Spleen (tissue), 11 donors: ENCODE measurements around the gene RDH8. TPM values are rescaled to one million over a fixed set of nuclear protein-coding genes. Genes with fewer than 3 reads are reported as not detected.

ENCODE experiments used
- DNase-seq: peaks from one replicate; pipeline ENCODE4 v3.0.0-alpha.2; 2020
- H3K27ac ChIP-seq, 8 donors: fragments of 200-600 bp; sonication (generic) in 7 of 8; 1 replicate in 4 of 8; 2 replicates in 4 of 8; pipeline versions ENCODE4 v1.5.0 to v1.8.0; 2016 to 2021; ENCODE audit warnings: inconsistent platforms in 4 of 8, mild to moderate bottlenecking in 4 of 8, moderate library complexity in 1 of 8
- H3K27me3 ChIP-seq, 7 donors: fragments of 200-600 bp; sonication (generic) in 6 of 7; replicated peaks in 1 of 7; 1 replicate in 4 of 7; 2 replicates in 3 of 7; pipeline versions ENCODE4 v1.5.0 to v1.8.0; 2016 to 2021; ENCODE audit warnings: inconsistent platforms in 3 of 7, mild to moderate bottlenecking in 1 of 7
- H3K36me3 ChIP-seq, 6 donors: fragments of 200-600 bp; sonication (generic) in 5 of 6; 1 replicate in 4 of 6; 2 replicates in 2 of 6; pipeline versions ENCODE4 v1.5.0 to v1.8.0; 2016 to 2021; ENCODE audit warnings: inconsistent platforms in 2 of 6
- H3K4me1 ChIP-seq, 6 donors: fragments of 200-600 bp; sonication (generic) in 5 of 6; 1 replicate in 3 of 6; 2 replicates in 3 of 6; pipeline versions ENCODE4 v1.5.0 to v1.8.0; 2016 to 2021; ENCODE audit warnings: inconsistent platforms in 3 of 6
- H3K4me3 ChIP-seq, 8 donors: fragments of 200-600 bp; sonication (generic) in 7 of 8; 1 replicate in 4 of 8; 2 replicates in 4 of 8; pipeline versions ENCODE4 v1.5.0 to v1.8.0; 2016 to 2021; ENCODE audit warnings: inconsistent platforms in 4 of 8, mild to moderate bottlenecking in 4 of 8, moderate library complexity in 2 of 8
- H3K9me3 ChIP-seq, 8 donors: fragments of 200-600 bp; sonication (generic) in 7 of 8; 1 replicate in 4 of 8; 2 replicates in 4 of 8; pipeline versions ENCODE4 v1.5.0 to v1.8.0; 2016 to 2021; ENCODE audit warnings: inconsistent platforms in 4 of 8
- POLR2A ChIP-seq, 3 donors: fragments of 450-650 bp; IDR thresholded peaks; one replicate each; pipeline ENCODE4 v1.5.1; 2017; ENCODE audit warnings: antibody characterized with exemption in 3 of 3, mild to moderate bottlenecking in 1 of 3
- POLR2AphosphoS5 ChIP-seq, 3 donors: sonication (generic); formaldehyde crosslinking; IDR thresholded peaks; one replicate each; pipeline ENCODE4 v1.5.1; 2017; ENCODE audit warnings: antibody characterized with exemption in 3 of 3
- WGBS, 5 donors: extraction: QIAGEN DNeasy Blood & Tissue Kit in 3 of 5; methylation state at CpG; one replicate each; pipeline versions ENCODE4 v1.1.5 to v1.1.7; 2013 to 2018; 5-methylcytosine and 5-hydroxymethylcytosine counted together
- intact Hi-C: fragments of 100-400 bp; cut with DNase I; formaldehyde crosslinking; loops from one replicate; pipeline ENCODE4 v1.15.0; 2023; ENCODE audit warnings: low total_unique reads
- polyA plus RNA-seq, 3 donors: library from polyadenylated mRNA; stranded (reverse); fragments of 200-250 nt; gene quantifications; one replicate each; pipeline ENCODE4 v1.2.1, GENCODE V29; 2013
- total RNA-seq, 7 donors: library from RNA; depleted of rRNA in 3 of 7; stranded (reverse); fragments of >200 nt in 3 of 7; fragmentation: NEBNext Ultra II Directional in 4 of 7; extraction: Animal tissue kit (Norgen Biotek cat#: 25700) in 4 of 7; gene quantifications; one replicate each; pipeline versions ENCODE4 v1.1.0 to v1.2.1, GENCODE V29; 2016 to 2021
- TF ChIP-seq, protein P1 (sequence below), 11 experiments: fragments of 200-600 bp in 7 of 11; fragments of 450-650 bp in 4 of 11; sonication (generic) in 4 of 11; IDR thresholded peaks in 8 of 11; conservative IDR thresholded peaks in 3 of 11; 1 replicate in 7 of 11; 2 replicates in 4 of 11; pipeline versions ENCODE4 v1.4.0 to v1.8.0; 2016 to 2021; ENCODE audit warnings: antibody characterized with exemption in 11 of 11, inconsistent platforms in 4 of 11, mild to moderate bottlenecking in 1 of 11
- donor health status: healthy with polysubstance abuse.
- donor health status: DM: no; HTN: no; CAD: no; lungs with moderate emphysema.
- donor health status: DM: no; HTN: no; CAD: no.
- donor health status: Bipolar disorder and iron deficiency.
- donor health status: healthy.
- donor health status: DM: no; HTN: no; CAD: no.
- donor health status: DM: yes; HTN: yes; CAD: no.

RDH8 gene
- total and polyA plus RNA-seq, 10 donors, result not detected

- no peaks in the 10 kb centered on the region for H3K4me1 ChIP-seq
Measured at GRCh38 chr19:10052602-10053360, 39.5 kb downstream of the RDH8 start.

DNA sequence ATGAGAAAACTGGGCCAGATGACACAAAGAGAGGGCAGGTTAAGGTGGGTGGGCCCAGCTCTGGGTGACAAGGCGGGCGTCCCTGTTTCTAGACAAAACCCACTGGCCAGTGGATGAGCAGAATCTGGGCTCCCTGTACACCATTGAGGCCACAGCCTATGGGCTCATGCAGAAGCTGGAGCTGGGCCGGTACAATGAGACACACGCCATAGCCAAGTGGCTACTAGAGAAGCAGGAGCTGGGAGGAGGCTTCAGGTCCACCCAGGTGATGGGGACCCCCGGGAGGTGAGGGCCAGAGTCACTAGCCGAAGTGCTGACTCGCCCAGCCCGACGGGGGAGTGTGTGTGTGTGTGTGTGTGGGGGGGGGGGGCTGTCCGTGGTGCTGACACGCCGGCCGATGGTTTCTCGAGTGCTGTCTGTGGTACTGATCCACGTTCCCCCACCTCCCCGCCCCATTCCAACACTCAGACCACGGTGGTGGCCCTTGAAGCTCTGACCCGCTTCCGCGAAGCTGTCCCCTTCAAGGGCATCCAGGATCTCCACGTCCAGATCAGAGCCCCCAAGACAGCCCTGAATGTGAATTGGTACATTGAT, 48.5 kb downstream of the RDH8 start:
- Histone ChIP-seq H3K4me3 (no peak overlapping the region), H3K36me3 (no peaks in the 10 kb centered on the region), H3K27ac (no peak overlapping the region), H3K9me3 (no peaks in the 10 kb centered on the region), H3K27me3 (peaks cover 0 to 72% (median 5%) of the 10 kb centered on the region in 7 donors), H3K4me1 (no peaks in the 10 kb centered on the region)
- intact Hi-C loops, result no loop called here
- no peak for DNase-seq
- TF ChIP-seq, protein P1, sequence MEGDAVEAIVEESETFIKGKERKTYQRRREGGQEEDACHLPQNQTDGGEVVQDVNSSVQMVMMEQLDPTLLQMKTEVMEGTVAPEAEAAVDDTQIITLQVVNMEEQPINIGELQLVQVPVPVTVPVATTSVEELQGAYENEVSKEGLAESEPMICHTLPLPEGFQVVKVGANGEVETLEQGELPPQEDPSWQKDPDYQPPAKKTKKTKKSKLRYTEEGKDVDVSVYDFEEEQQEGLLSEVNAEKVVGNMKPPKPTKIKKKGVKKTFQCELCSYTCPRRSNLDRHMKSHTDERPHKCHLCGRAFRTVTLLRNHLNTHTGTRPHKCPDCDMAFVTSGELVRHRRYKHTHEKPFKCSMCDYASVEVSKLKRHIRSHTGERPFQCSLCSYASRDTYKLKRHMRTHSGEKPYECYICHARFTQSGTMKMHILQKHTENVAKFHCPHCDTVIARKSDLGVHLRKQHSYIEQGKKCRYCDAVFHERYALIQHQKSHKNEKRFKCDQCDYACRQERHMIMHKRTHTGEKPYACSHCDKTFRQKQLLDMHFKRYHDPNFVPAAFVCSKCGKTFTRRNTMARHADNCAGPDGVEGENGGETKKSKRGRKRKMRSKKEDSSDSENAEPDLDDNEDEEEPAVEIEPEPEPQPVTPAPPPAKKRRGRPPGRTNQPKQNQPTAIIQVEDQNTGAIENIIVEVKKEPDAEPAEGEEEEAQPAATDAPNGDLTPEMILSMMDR (IDR thresholded peaks at IDR 0.05 in 8 of 11, conservative IDR thresholded peaks at IDR 0.05 in 3 of 11), result no peak
- TF ChIP-seq POLR2A (IDR thresholded peaks at IDR 0.05) (no peak), POLR2AphosphoS5 (IDR thresholded peaks at IDR 0.05) (no peak)
- WGBS, 5 donors, result 32 to 37% (median 32%) methylated on average over 11 to 21 of the region's 21 CpGs

More at GRCh38 chr19:10052602-10053360, 39.5 kb downstream of the RDH8 start:
- Histone ChIP-seq H3K4me3 (no peak overlapping the region), H3K36me3 (no peaks in the 10 kb centered on the region), H3K27ac (no peak overlapping the region), H3K9me3 (no peaks in the 10 kb centered on the region), H3K27me3 (peaks cover 0 to 23% (median 0%) of the 10 kb centered on the region in 7 donors)
- no peak for TF ChIP-seq POLR2AphosphoS5 (IDR thresholded peaks at IDR 0.05)
- no peak for TF ChIP-seq POLR2A (IDR thresholded peaks at IDR 0.05)
- TF ChIP-seq, protein P1 (IDR thresholded peaks at IDR 0.05 in 8 of 11, conservative IDR thresholded peaks at IDR 0.05 in 3 of 11), result no peak
- DNase-seq, result no peak
- WGBS, 5 donors, result 66 to 76% (median 73%) methylated on average over 18 to 21 of the region's 21 CpGs
- intact Hi-C loops, result no loop called here

GRCh38 chr19:10068205-10068604, 54.9 kb downstream of the RDH8 start:
- WGBS, 5 donors, result 45 to 55% (median 47%) methylated on average over 4 of the region's 4 CpGs
- Histone ChIP-seq H3K36me3 (no peaks in the 10 kb centered on the region), H3K27me3 (peaks cover 0 to 16% (median 0%) of the 10 kb centered on the region in 7 donors), H3K4me3 (no peak overlapping the region), H3K4me1 (no peaks in the 10 kb centered on the region), H3K27ac (no peak overlapping the region), H3K9me3 (peaks cover 0 to 5% (median 0%) of the 10 kb centered on the region in 8 donors)
- TF ChIP-seq POLR2A (IDR thresholded peaks at IDR 0.05), result no peak
- TF ChIP-seq POLR2AphosphoS5 (IDR thresholded peaks at IDR 0.05), result no peak
- TF ChIP-seq, protein P1 (IDR thresholded peaks at IDR 0.05 in 8 of 11, conservative IDR thresholded peaks at IDR 0.05 in 3 of 11), result no peak
- intact Hi-C loops, result no loop called here
- no peak for DNase-seq

GRCh38 chr19:10069046-10069445, 55.8 kb downstream of the RDH8 start:
- Histone ChIP-seq H3K27me3 (peaks cover 0 to 14% (median 0%) of the 10 kb centered on the region in 7 donors), H3K27ac (no peak overlapping the region), H3K4me1 (no peaks in the 10 kb centered on the region), H3K4me3 (no peak overlapping the region), H3K36me3 (no peaks in the 10 kb centered on the region), H3K9me3 (peaks cover 3 to 12% (median 7%) of the 10 kb centered on the region in 8 donors)
- TF ChIP-seq POLR2A (IDR thresholded peaks at IDR 0.05), result no peak
- TF ChIP-seq POLR2AphosphoS5 (IDR thresholded peaks at IDR 0.05), result no peak
- TF ChIP-seq, protein P1 (IDR thresholded peaks at IDR 0.05 in 8 of 11, conservative IDR thresholded peaks at IDR 0.05 in 3 of 11), result no peak
- 71 to 81% (median 78%) methylated on average over 6 of the region's 6 CpGs for WGBS, 5 donors
- no peak for DNase-seq
- intact Hi-C loops, result no loop called here
